GM13976 (cell line): Measurements from ENCODE around the gene ST8SIA2.

ENCODE experiments used
- DNase-seq: peaks from one replicate; pipeline ENCODE4 v3.0.0; 2012; ENCODE audit warnings: low spot score
- CTCF ChIP-seq: IDR thresholded peaks from 2 replicates; pipeline ENCODE4 v1.5.1; 2012; ENCODE audit warnings: borderline replicate concordance, mild to moderate bottlenecking; ENCODE audit not compliant: insufficient read depth; ENCODE audit errors: extremely low read depth, missing control alignments, control extremely low read depth
- in situ Hi-C: fragments of 300-500 bp; cut with MboI; formaldehyde crosslinking; loops from one replicate; pipeline ENCODE4 v1.12.0; 2022; ENCODE audit warnings: low sequenced_read_pairs, mixed read lengths, inconsistent platforms; ENCODE audit not compliant: unreplicated experiment

ST8SIA2 gene

GRCh38 chr15:92485441-92485840 lies 91.8 kb downstream of the ST8SIA2 start:
- no peak for TF ChIP-seq CTCF
- DNase-seq: no peak
- in situ Hi-C loops: no loop called here

- no peak for TF ChIP-seq CTCF
- DNase-seq: no peak
- in situ Hi-C loops: no loop called here
Measured at GRCh38 chr15:92492551-92493115, 99.0 kb downstream of the ST8SIA2 start.

GRCh38 chr15:92494806-92495336 lies 101.2 kb downstream of the ST8SIA2 start:
- in situ Hi-C loops: no loop called here
- no peak for TF ChIP-seq CTCF
- no peak for DNase-seq

GRCh38 chr15:92495446-92495845 lies 101.8 kb downstream of the ST8SIA2 start:
- DNase-seq: no peak
- in situ Hi-C loops: no loop called here
- no peak for TF ChIP-seq CTCF

GRCh38 chr15:92499731-92500530 lies 106.2 kb downstream of the ST8SIA2 start:
- DNase-seq: no peak
- in situ Hi-C loops: no loop called here
- no peak for TF ChIP-seq CTCF

- DNase-seq: no peak
- in situ Hi-C loops: no loop called here
- TF ChIP-seq CTCF: no peak
Measured at GRCh38 chr15:92502336-92502735, 108.7 kb downstream of the ST8SIA2 start.
